Mesenchymal stem cell (in vitro differentiated cells and primary cell): ENCODE measurements around the gene TNFSF11.

Source experiments
- DNase-seq: peaks from one replicate; pipeline ENCODE4 v3.0.0-alpha.2; 2013
- H2AFZ ChIP-seq: one replicate; pipeline ENCODE4 v1.6.1; 2013; ENCODE audit warnings: low read depth, mild to moderate bottlenecking, control low read depth, inconsistent platforms, low read length, moderate library complexity
- H2AK5ac ChIP-seq: 2 replicates; pipeline ENCODE4 v1.6.1; 2013; ENCODE audit warnings: low read length, moderate library complexity, mild to moderate bottlenecking, inconsistent platforms; ENCODE audit not compliant: severe bottlenecking
- H2BK120ac ChIP-seq: one replicate; pipeline ENCODE4 v1.6.1; 2013; ENCODE audit warnings: low read depth, mild to moderate bottlenecking, inconsistent platforms, low read length, moderate library complexity
- H2BK12ac ChIP-seq, 2 experiments: one replicate each; pipeline ENCODE4 v1.6.1; 2013; ENCODE audit warnings: inconsistent platforms in 2 of 2, low read length in 2 of 2, mild to moderate bottlenecking in 2 of 2, moderate library complexity in 2 of 2, control low read depth in 1 of 2
- H2BK15ac ChIP-seq: one replicate; pipeline ENCODE4 v1.6.1; 2013; ENCODE audit warnings: mild to moderate bottlenecking, low read depth, inconsistent platforms; ENCODE audit not compliant: poor library complexity, severe bottlenecking
- H2BK5ac ChIP-seq: 2 replicates; pipeline ENCODE4 v1.6.1; 2013; ENCODE audit warnings: low read depth, mild to moderate bottlenecking, low read length, control low read depth, inconsistent platforms; ENCODE audit not compliant: poor library complexity, severe bottlenecking
- H3K14ac ChIP-seq, 2 experiments: one replicate each; pipeline ENCODE4 v1.6.1; 2013; ENCODE audit warnings: inconsistent platforms in 2 of 2, low read length in 2 of 2, control low read depth in 1 of 2, mild to moderate bottlenecking in 1 of 2, moderate library complexity in 1 of 2
- H3K18ac ChIP-seq, 2 experiments: one replicate each; pipeline ENCODE4 v1.6.1; 2013; ENCODE audit warnings: inconsistent platforms in 2 of 2, low read length in 2 of 2, control low read depth in 1 of 2, low read depth in 1 of 2, mild to moderate bottlenecking in 1 of 2
- H3K23ac ChIP-seq, 2 experiments: one replicate each; pipeline ENCODE4 v1.6.1; 2013; ENCODE audit warnings: inconsistent platforms in 2 of 2, low read length in 2 of 2, mild to moderate bottlenecking in 2 of 2, moderate library complexity in 2 of 2, control low read depth in 1 of 2
- H3K27ac ChIP-seq: 2 replicates; pipeline ENCODE4 v1.5.1; 2013; ENCODE audit warnings: mild to moderate bottlenecking, moderate library complexity, low read length, control low read depth, inconsistent platforms; ENCODE audit not compliant: poor library complexity, severe bottlenecking
- H3K27me3 ChIP-seq, 2 experiments: 2 replicates each; pipeline versions ENCODE4 v1.6.1 to v1.7.0; 2013; ENCODE audit warnings: low read length in 2 of 2, mild to moderate bottlenecking in 2 of 2, moderate library complexity in 2 of 2, control low read depth in 1 of 2, inconsistent platforms in 1 of 2; ENCODE audit not compliant: control insufficient read depth in 1 of 2, insufficient read depth in 1 of 2
- H3K36me3 ChIP-seq, 2 experiments: 2 replicates each; pipeline versions ENCODE4 v1.6.1 to v1.7.0; 2013; ENCODE audit warnings: low read length in 2 of 2, control low read depth in 1 of 2, inconsistent platforms in 1 of 2, low read depth in 1 of 2, mild to moderate bottlenecking in 1 of 2; ENCODE audit not compliant: insufficient read depth in 2 of 2, control insufficient read depth in 1 of 2
- H3K4ac ChIP-seq, 2 experiments: one replicate each; pipeline ENCODE4 v1.6.1; 2013; ENCODE audit warnings: inconsistent platforms in 2 of 2, low read length in 2 of 2, mild to moderate bottlenecking in 2 of 2, moderate library complexity in 2 of 2, control low read depth in 1 of 2, low read depth in 1 of 2
- H3K4me1 ChIP-seq: 2 replicates; pipeline ENCODE4 v1.6.1; 2013; ENCODE audit warnings: low read depth, low read length, control low read depth; ENCODE audit not compliant: control insufficient read depth, insufficient read depth
- H3K4me2 ChIP-seq: 2 replicates; pipeline ENCODE4 v1.6.1; 2013; ENCODE audit warnings: low read length, mild to moderate bottlenecking, inconsistent platforms; ENCODE audit not compliant: poor library complexity, severe bottlenecking
- H3K4me3 ChIP-seq, 2 experiments: 2 replicates each; pipeline versions ENCODE4 v1.5.1 to v1.7.0; 2013; ENCODE audit warnings: low read length in 2 of 2, mild to moderate bottlenecking in 2 of 2, control low read depth in 1 of 2, low read depth in 1 of 2; ENCODE audit not compliant: insufficient read depth in 1 of 2
- H3K79me1 ChIP-seq: replicated peaks from 2 replicates; pipeline ENCODE4 v1.6.1; 2013; ENCODE audit warnings: mild to moderate bottlenecking, control low read depth, low read length, inconsistent platforms; ENCODE audit not compliant: poor library complexity, severe bottlenecking
- H3K9ac ChIP-seq: 2 replicates; pipeline ENCODE4 v1.7.0; 2013; ENCODE audit warnings: mild to moderate bottlenecking, low read length, moderate library complexity
- H3K9me3 ChIP-seq: 2 replicates; pipeline ENCODE4 v1.7.0; 2013; ENCODE audit warnings: mild to moderate bottlenecking, low read length; ENCODE audit not compliant: control insufficient read depth
- H4K8ac ChIP-seq: one replicate; pipeline ENCODE4 v1.6.1; 2013; ENCODE audit warnings: inconsistent platforms, mild to moderate bottlenecking, low read length, moderate library complexity
- H4K91ac ChIP-seq: one replicate; pipeline ENCODE4 v1.6.1; 2013; ENCODE audit warnings: mild to moderate bottlenecking, low read length, inconsistent platforms
- WGBS: methylation state at CpG from one replicate; pipeline ENCODE4 v1.1.7; 2013; ENCODE audit warnings: mixed read lengths; 5-methylcytosine and 5-hydroxymethylcytosine counted together

TNFSF11 gene

GRCh38 chr13:42649141-42649540 lies 75.2 kb downstream of the TNFSF11 start:
- Histone ChIP-seq H3K14ac (no peak overlapping the region), H2BK5ac (no peak overlapping the region), H2AK5ac (no peak overlapping the region), H3K18ac (no peak overlapping the region), H3K36me3 (no peaks in the 10 kb centered on the region), H3K9ac (no peak overlapping the region), H4K8ac (no peak overlapping the region), H2BK120ac (no peak overlapping the region), H3K79me1 (no peaks in the 10 kb centered on the region), H2BK15ac (no peak overlapping the region), H3K4me2 (no peak overlapping the region), H4K91ac (no peak overlapping the region), H2BK12ac (no peak overlapping the region), H3K27me3 (peaks cover 0 to 3% of the 10 kb centered on the region in 2 experiments), H3K4ac (no peak overlapping the region), H3K9me3 (no peaks in the 10 kb centered on the region), H3K4me1 (no peaks in the 10 kb centered on the region), H2AFZ (no peak overlapping the region), H3K27ac (no peak overlapping the region), H3K4me3 (no peak overlapping the region), H3K23ac (no peak overlapping the region)
- no peak for DNase-seq

DNA sequence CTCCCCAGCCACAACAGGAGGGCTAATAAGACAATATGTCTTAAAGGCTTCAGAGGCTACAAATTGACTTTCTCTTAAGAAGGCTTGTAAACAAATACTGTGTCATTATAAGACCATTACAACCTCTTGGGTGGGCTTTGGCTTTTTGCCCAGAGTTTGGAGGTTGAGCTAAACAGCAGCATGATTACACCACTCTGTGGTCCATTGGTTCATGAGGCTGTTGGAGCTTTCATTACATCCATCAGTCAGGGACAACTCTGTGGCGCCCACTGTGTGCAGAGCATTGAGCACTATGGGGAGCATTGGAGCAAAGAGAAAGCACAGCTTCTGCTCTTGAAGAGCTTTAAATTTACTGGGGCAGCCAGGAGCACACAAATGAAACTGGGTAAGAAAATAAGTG lies 75.9 kb downstream of the TNFSF11 start:
- Histone ChIP-seq H3K27me3 (peaks cover 0 to 3% of the 10 kb centered on the region in 2 experiments), H3K4me1 (no peaks in the 10 kb centered on the region), H3K4me3 (no peak overlapping the region), H3K4me2 (no peak overlapping the region), H3K9ac (no peak overlapping the region), H3K4ac (no peak overlapping the region), H4K91ac (no peak overlapping the region), H3K23ac (no peak overlapping the region), H2AFZ (no peak overlapping the region), H3K18ac (peak overlapping the region in 1 of 2 experiments; percentile 34), H4K8ac (no peak overlapping the region), H3K36me3 (no peaks in the 10 kb centered on the region), H3K14ac (no peak overlapping the region), H2AK5ac (no peak overlapping the region), H3K9me3 (no peaks in the 10 kb centered on the region), H3K79me1 (no peaks in the 10 kb centered on the region), H2BK120ac (no peak overlapping the region), H2BK15ac (no peak overlapping the region), H3K27ac (no peak overlapping the region), H2BK5ac (no peak overlapping the region), H2BK12ac (no peak overlapping the region)
- DNase-seq = peak; percentile 10
- 88% methylated on average over 1 of the region's 1 CpG for WGBS

- no peak overlapping the region for H3K14ac ChIP-seq
- H2BK5ac ChIP-seq = no peak overlapping the region
- no peak for DNase-seq
- no peaks in the 10 kb centered on the region for H3K36me3 ChIP-seq
- H2BK15ac ChIP-seq = no peak overlapping the region
- H3K9ac ChIP-seq = no peak overlapping the region
- H4K91ac ChIP-seq = no peak overlapping the region
- no peaks in the 10 kb centered on the region for H3K4me1 ChIP-seq
- H2BK120ac ChIP-seq = no peak overlapping the region
- no peak overlapping the region for H3K18ac ChIP-seq
- no peak overlapping the region for H2AK5ac ChIP-seq
- H3K27ac ChIP-seq = no peak overlapping the region
- H2AFZ ChIP-seq = no peak overlapping the region
- H3K4me3 ChIP-seq = no peak overlapping the region
- H3K4me2 ChIP-seq = no peak overlapping the region
- H3K27me3 ChIP-seq = peaks cover 0 to 8% of the 10 kb centered on the region in 2 experiments
- 90% methylated on average over 3 of the region's 3 CpGs for WGBS
- no peaks in the 10 kb centered on the region for H3K9me3 ChIP-seq
- no peak overlapping the region for H4K8ac ChIP-seq
- no peak overlapping the region for H2BK12ac ChIP-seq
- H3K23ac ChIP-seq = no peak overlapping the region
- H3K79me1 ChIP-seq = no peaks in the 10 kb centered on the region
- no peak overlapping the region for H3K4ac ChIP-seq
These were observed 76.6 kb downstream of the TNFSF11 start for GRCh38 chr13:42650506-42650905.

DNA sequence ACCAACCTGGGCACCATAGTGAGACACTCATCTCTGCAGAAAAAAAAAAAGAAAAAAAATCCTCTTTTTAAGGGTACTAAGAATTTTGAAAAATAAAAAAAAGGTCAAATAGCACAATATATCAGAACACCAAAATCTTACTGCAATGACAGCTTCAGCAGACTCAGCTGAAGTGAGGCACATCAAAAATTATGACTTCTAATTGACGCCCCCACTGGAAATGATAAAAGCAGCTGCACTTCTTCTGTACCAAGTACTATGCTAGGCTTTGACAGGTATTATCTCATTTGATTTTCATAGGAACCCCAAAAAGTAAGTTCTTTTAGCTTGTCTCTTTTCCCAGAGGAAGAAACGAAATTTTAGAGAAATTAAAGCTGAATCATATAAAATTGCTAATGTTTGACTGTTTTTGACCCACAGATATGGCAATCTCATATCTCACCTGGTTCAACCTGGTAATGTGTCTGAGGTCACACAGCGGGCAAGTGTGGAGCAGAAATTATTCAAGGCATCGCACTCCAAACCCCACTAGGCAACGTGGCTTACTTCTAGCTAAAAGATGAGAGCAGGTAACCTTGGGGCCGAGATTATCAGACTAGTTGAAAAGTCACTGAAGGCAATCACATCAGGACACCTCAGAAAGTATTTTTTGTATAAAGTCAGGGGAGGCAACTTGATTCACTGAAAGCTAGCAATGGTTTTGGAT lies 78.1 kb downstream of the TNFSF11 start:
- Histone ChIP-seq H4K8ac (no peak overlapping the region), H3K9ac (no peak overlapping the region), H3K4me3 (no peak overlapping the region), H3K4me2 (no peak overlapping the region), H3K36me3 (no peaks in the 10 kb centered on the region), H3K14ac (no peak overlapping the region), H3K9me3 (no peaks in the 10 kb centered on the region), H2BK120ac (no peak overlapping the region), H3K79me1 (no peaks in the 10 kb centered on the region), H3K23ac (no peak overlapping the region), H2AK5ac (no peak overlapping the region), H3K27me3 (peaks cover 0 to 9% of the 10 kb centered on the region in 2 experiments), H4K91ac (no peak overlapping the region), H3K18ac (no peak overlapping the region), H2AFZ (no peak overlapping the region), H3K27ac (no peak overlapping the region), H2BK15ac (no peak overlapping the region), H3K4ac (no peak overlapping the region), H2BK5ac (no peak overlapping the region), H3K4me1 (no peaks in the 10 kb centered on the region), H2BK12ac (no peak overlapping the region)
- 98% methylated on average over 5 of the region's 6 CpGs for WGBS
- DNase-seq = no peak
